Activated gamma-delta T cell treated with anti-CD3 and anti-CD28 coated beads, Interleukin-2, amount 50 U/mL, for 16 hours (primary cell): ENCODE results near the gene SLC25A25.
A peak's percentile ranks its signal among the peaks of the same experiment; 100 is the strongest.

Experiments used
- DNase-seq: peaks from one replicate; pipeline ENCODE4 v3.0.0-alpha.2; 2020; ENCODE audit warnings: low read depth

SLC25A25 gene

GRCh38 chr9:128072144-128073021, 4.4 kb downstream of the SLC25A25 start:
- peak; percentile 42 for DNase-seq

DNA sequence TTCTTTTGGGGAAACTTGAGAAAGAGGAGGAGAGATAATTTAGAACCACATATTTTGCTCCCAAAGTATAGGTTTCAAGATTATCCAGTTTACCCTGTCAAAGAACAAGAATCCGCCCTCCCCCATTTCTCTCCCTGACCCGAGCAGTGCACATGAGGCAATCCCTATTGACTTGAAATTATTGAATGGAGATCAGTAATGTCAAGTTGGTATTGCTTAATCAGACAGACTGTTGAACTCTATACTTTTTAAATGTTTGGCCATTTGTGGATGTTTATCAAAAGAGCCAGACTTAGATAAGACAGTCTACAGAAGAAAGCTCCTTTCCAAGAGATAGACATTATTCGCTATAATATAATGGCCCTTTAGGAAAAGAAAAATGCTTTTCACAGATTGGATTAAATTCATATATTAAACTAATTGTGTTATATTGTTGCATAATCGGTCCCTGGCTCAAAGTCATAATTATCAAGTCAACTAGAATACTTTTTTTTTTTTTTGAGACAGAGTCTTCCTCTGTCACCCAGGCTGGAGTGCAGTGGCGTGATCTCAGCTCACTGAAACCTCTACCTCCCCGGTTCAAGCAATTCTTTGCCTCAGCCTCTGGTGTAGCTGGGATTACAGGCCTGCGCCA, 5.3 kb downstream of the SLC25A25 start:
- no peak for DNase-seq

- no peak for DNase-seq
Measured at GRCh38 chr9:128077847-128078503, 9.9 kb downstream of the SLC25A25 start.

- no peak for DNase-seq
Measured at GRCh38 chr9:128078504-128079434, 10.7 kb downstream of the SLC25A25 start.

GRCh38 chr9:128080206-128080605, 12.2 kb downstream of the SLC25A25 start:
- no peak for DNase-seq

DNA sequence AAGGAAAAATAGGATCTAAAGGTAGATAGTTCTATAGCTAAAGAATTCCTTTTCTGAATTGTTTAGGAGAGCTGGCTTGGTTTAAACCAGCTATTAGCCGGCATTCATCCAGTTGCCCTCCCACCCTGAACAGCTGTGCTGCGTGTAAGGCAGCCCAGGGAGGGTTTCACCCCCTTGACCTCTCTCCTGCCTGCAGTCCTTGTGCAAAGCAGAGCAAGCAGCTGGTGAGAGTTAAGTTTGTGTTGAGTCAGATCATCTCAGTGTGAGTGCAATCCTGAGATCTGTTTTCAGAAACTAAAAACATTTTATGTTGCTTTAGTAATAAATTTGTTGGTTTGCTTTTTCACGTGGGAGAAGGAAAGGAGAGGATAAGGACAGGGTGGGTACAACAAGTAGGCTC, 13.0 kb downstream of the SLC25A25 start:
- DNase-seq: no peak

DNA sequence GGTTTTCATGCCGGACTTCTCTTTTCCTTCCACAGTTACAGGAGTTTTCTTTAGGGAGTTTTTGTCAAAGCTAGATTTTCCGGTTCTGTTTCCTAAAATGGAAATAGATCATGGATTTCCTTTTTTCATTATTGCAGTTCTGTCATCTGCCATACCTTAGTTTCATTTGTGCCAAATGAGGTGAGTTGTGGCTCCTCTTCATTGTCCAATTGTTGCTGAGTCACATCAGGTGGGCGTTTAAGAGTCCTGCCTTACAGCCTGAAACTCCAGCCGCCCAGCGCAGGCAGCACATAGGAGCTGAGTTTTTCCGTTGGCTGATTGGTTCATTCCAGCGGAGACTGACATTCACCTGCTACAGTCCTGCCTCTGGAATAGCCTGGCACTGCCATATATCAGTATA, 14.1 kb downstream of the SLC25A25 start:
- no peak for DNase-seq

DNA sequence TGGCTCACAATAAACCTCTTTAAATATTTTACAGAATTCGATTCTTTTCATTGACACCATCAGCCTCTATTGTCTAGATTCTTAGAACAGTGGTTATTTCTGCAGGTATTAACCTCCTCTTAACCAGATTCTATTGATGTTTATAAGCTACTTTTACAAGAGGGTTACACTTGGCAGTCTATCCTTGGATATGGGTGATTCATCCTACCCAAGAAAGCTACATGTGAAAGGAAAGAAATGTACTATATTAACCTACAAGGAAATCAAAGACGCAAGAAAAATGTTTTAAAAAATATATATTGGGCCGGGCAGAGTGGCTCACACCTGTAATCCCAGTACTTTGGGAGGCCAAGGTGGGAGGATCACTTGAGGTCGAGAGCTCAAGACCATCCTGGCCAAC, 16.7 kb downstream of the SLC25A25 start:
- no peak for DNase-seq

DNA sequence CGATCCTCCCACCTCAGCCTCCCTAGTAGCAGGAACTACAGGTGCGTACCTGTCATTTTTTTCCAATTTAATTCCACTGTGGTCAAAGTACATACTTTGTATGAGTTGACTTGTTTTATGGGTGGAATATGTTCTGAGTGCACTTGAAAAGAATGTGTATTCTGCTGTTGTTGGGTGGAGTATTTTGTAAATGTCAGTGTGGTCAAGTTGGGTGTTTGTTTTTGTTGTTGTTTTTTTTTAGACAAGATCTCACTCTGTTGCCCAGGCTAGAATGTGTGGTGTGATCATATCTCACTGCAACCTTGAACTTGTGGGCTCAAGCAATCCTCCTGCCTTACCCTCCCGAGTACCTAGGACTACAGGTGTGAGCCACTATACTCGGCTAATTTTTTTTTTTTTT, 17.9 kb downstream of the SLC25A25 start:
- no peak for DNase-seq

DNA sequence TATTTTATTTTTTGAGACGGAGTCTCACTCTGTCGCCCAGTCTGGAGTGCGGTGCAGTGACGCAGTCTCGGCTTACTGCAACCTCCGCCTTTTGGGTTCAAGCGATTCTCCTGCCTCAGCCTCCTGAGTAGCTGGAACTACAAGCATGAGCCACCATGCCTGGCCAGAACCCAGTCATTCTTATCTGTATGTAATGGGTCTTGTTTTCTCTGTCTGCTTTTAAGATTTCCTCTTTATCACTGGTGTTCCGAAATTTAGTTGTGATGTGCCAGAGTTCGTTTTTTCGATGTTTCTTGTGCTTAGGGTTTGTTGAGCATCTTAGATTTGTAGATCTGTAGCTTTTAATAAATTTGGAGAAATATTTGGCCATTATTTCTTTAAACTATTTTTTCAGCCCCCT, 19.2 kb downstream of the SLC25A25 start:
- DNase-seq: no peak

DNA sequence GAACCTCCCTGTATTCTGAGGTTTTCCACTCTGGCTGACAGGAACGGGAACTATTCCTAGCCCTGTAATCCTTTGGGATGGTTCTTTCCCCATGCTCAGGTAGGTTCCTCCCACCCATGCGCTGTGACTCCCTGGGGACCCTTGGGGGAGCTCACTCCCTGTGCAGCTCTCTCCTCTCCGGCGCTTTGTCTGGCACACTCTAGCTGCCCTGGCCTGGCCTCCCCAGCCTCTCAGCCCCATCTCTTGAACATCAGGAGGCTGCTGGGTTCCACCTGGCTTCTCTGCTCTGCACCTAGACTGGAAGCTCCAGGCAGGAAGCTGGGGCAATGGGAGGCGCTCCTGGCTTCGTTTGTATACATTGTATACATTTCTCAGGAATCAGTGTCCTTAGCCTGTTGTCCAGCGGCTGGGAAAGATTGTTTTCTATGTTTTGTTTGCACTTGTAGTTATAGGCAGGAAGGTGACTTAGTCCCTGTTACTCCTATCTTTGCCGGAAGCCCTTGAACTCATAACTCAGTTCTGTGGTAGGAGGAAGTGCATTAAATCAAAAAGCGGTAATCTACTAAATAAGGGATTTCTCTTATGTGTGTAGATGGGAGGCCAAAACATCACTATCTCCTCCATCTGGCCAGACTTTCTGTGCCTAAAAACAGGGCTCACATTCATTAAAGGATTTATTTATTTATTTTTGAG, 20.4 kb downstream of the SLC25A25 start:
- no peak for DNase-seq

GRCh38 chr9:128089299-128089698, 21.3 kb downstream of the SLC25A25 start:
- no peak for DNase-seq

- no peak for DNase-seq
Measured at GRCh38 chr9:128091144-128091543, 23.1 kb downstream of the SLC25A25 start.

- no peak for DNase-seq
Measured at GRCh38 chr9:128091571-128091970, 23.5 kb downstream of the SLC25A25 start.

- DNase-seq: no peak
Measured at GRCh38 chr9:128092199-128092977, 24.4 kb downstream of the SLC25A25 start.

DNA sequence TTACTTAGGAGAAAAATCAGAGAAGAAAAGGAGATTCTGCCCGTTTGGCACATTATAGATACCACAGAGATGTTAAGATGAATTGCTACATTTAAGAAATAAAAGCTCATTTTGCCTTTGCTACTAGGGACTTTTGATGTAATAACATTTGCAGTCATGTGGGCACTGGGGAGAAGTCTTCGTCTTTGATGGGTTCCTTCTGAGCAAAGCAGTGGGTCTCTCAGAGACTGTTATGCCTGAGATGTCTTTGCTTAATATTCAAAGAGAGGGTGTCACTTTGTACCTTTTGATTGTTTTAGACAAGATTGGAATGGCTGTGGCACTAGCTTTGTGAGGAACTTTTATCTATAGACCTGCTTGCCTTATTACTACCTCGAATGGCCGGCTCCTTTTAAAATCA, 25.0 kb downstream of the SLC25A25 start:
- DNase-seq: no peak

DNA sequence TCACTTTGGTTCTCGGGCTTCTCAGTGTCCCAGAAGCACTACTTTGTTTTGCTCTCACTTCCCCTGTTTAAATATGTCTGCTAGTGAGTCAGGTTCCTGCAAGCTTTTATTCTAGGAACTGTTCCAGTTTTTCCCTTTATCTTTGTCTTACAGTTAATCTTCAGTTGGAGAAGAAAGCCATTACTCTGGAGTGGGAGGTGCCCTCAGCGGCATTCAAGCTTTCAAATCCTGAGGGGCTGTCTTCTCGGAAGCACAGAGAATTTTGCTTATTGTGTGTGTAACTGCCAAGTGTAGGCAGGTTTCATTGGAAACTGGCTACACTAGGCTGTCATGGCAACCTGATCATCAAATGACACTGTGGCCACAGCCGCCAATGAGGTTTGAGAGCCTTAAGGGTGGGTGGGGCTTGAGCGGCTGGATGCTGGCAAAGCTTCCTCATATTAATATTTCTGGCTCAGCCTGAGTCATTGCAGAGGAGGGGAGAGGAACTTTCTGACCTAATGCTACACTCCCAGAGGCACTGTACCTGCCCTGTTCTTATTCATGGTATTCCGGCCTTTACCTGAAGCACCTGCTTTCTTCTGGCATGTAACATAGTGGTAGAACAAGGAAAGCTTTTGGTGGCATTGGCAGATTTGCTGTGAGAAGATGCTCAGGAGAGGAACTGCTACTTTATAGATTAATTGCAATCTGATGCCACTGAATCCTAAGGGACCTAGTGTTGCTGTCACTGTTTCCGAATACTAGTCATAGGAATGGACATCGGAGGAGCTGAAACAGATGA, 26.3 kb downstream of the SLC25A25 start:
- DNase-seq: peak; percentile 37

DNA sequence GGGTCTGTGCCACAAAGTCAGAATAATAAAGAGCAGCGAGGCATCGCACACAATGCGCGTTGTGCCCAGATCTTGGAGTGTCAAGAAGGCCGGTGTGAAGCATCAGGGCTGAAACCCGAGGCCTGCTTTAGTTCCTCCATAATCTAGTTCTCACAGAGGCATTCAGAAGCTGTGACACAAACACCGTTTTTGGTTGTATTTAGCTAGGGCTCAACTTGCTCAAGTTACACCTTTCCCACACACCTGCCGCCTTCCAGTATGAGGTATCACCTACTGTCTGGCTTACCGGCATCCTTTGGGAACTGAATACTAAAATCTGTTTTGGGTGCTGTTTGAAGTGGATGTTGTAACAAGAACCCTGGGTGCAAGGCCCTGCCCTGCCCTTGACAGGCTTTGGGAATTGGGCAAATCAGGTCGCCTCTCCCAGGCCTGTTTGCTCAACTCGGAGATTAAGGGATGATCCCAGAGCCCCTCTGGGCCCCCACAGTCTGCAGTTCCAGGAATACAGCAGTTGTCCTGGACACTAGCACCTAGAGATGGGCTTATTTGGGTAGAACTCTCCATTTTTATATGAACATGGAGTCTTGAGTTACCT, 27.0 kb downstream of the SLC25A25 start:
- no peak for DNase-seq
